ENCODE results near the gene SLC27A6. TPM values are rescaled to one million over a fixed set of nuclear protein-coding genes. Genes with fewer than 3 reads are reported as not detected.

The SLC27A6 gene
- total RNA-seq, result 2.9 TPM

- Histone ChIP-seq H3K36me3 (no peaks in the 10 kb centered on the region), H3K27me3 (no peaks in the 10 kb centered on the region), H3K9me3 (no peaks in the 10 kb centered on the region), H3K27ac (no peak within 1 kb of the TSS), H3K4me1 (peaks cover 4% of the 10 kb centered on the region), H3K4me3 (peak within 1 kb of the TSS; percentile 48)
- intact Hi-C loops (cut with DNase I), result no loop called here
- no peak for DNase-seq (ENCODE audit: extremely low spot score in 2 of 2)
- TF ChIP-seq POLR2AphosphoS5 (IDR thresholded peaks at IDR 0.05; ENCODE audit: insufficient read depth in 1 of 2, low read depth in 1 of 2) (peak in 1 of 2 donors; percentile 12), CTCF (IDR thresholded peaks at IDR 0.05) (no peak), POLR2A (IDR thresholded peaks at IDR 0.05) (no peak)
These were observed at the start of gene SLC27A6 for GRCh38 chr5:128965011-128965637. TSS of gene SLC27A6 (plus strand) at chr5:128965488. CDS start at chr5:128966138, 650 bp downstream.

GRCh38 chr5:128919542-128919941, 45.7 kb upstream of the SLC27A6 start:
- Histone ChIP-seq H3K27ac (no peak overlapping the region), H3K4me3 (no peak overlapping the region), H3K27me3 (no peaks in the 10 kb centered on the region), H3K9me3 (no peaks in the 10 kb centered on the region), H3K4me1 (no peaks in the 10 kb centered on the region), H3K36me3 (no peaks in the 10 kb centered on the region)
- TF ChIP-seq CTCF (IDR thresholded peaks at IDR 0.05) (no peak), POLR2A (IDR thresholded peaks at IDR 0.05) (no peak), POLR2AphosphoS5 (IDR thresholded peaks at IDR 0.05; ENCODE audit: insufficient read depth in 1 of 2, low read depth in 1 of 2) (no peak)
- DNase-seq (ENCODE audit: extremely low spot score in 2 of 2), result no peak
- intact Hi-C loops (cut with DNase I), result no loop called here

- H3K27ac ChIP-seq, result no peak overlapping the region
- H3K9me3 ChIP-seq, result no peaks in the 10 kb centered on the region
- no peaks in the 10 kb centered on the region for H3K4me1 ChIP-seq
- intact Hi-C loops (cut with DNase I), result no loop called here
- DNase-seq (ENCODE audit: extremely low spot score in 2 of 2), result no peak
- H3K36me3 ChIP-seq, result no peaks in the 10 kb centered on the region
- TF ChIP-seq POLR2A (IDR thresholded peaks at IDR 0.05) (no peak), CTCF (IDR thresholded peaks at IDR 0.05) (no peak), POLR2AphosphoS5 (IDR thresholded peaks at IDR 0.05; ENCODE audit: insufficient read depth in 1 of 2, low read depth in 1 of 2) (no peak)
- no peak overlapping the region for H3K4me3 ChIP-seq
- no peaks in the 10 kb centered on the region for H3K27me3 ChIP-seq
These were observed 44.7 kb upstream of the SLC27A6 start for GRCh38 chr5:128920345-128921215.

GRCh38 chr5:128924299-128924698, 41.0 kb upstream of the SLC27A6 start:
- no peak for TF ChIP-seq CTCF (IDR thresholded peaks at IDR 0.05)
- TF ChIP-seq POLR2AphosphoS5 (IDR thresholded peaks at IDR 0.05; ENCODE audit: insufficient read depth in 1 of 2, low read depth in 1 of 2), result no peak
- H3K4me1 ChIP-seq, result no peaks in the 10 kb centered on the region

GRCh38 chr5:128925973-128926372, 39.3 kb upstream of the SLC27A6 start:
- no peak for TF ChIP-seq CTCF (IDR thresholded peaks at IDR 0.05)
- TF ChIP-seq POLR2A (IDR thresholded peaks at IDR 0.05), result no peak
- Histone ChIP-seq H3K4me3 (no peak overlapping the region), H3K9me3 (no peaks in the 10 kb centered on the region), H3K27me3 (no peaks in the 10 kb centered on the region), H3K4me1 (no peaks in the 10 kb centered on the region), H3K36me3 (no peaks in the 10 kb centered on the region), H3K27ac (no peak overlapping the region)
- no peak for DNase-seq (ENCODE audit: extremely low spot score in 2 of 2)
- intact Hi-C loops (cut with DNase I), result no loop called here

More at GRCh38 chr5:128924299-128924698, 41.0 kb upstream of the SLC27A6 start:
- H3K36me3 ChIP-seq, result no peaks in the 10 kb centered on the region
- DNase-seq (ENCODE audit: extremely low spot score in 2 of 2), result no peak
- H3K27ac ChIP-seq, result no peak overlapping the region
- H3K27me3 ChIP-seq, result no peaks in the 10 kb centered on the region
- no peaks in the 10 kb centered on the region for H3K9me3 ChIP-seq
- H3K4me3 ChIP-seq, result no peak overlapping the region
- intact Hi-C loops (cut with DNase I), result no loop called here
